ENCODE results near the gene ATP5PD. TPM values are rescaled to one million over a fixed set of nuclear protein-coding genes. Genes with fewer than 3 reads are reported as not detected.
"Not testable (repeated sequence)": the region's sequence is repeated elsewhere in the genome, so short reads cannot be mapped to it uniquely, and the experiment has no call there.

The ATP5PD gene
- total RNA-seq, 2 experiments from 2014 or later, result 188 to 210 TPM

DNA sequence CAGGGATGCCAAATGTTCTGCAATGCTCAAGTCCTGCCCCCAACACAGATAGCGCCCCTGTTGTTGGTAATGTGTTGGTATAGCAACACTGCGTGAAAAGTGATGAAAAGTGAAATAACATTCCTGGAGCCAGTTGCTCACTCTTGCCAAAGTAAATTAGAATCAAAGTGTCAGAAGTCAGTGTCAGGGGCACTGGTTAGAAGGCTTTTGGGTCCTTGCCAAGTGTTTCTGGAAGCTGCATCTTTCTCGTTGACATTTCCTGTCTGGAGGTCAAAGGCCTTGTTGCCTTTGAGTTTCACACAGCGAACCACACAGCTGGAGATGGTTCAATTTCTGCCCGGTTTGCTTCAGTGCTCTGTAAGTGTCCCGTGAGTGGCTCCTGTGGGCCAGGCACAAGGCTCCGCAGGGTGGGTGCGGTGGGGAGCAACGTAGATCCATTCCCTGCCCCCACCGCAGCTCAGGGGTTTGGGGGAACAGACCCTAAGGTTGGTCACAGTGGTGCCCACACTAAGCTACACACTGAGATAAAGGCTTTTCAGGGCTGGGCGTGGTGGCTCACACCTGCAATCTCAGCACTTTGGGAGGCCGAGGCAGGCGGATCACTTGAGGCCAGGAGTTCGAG is 37.4 kb upstream of the ATP5PD start:
- no peak for DNase-seq
- Mint-ChIP-seq H3K27ac (peak overlapping the region; percentile 14), H3K36me3 (no peaks in the 10 kb centered on the region), H3K9me3 (ENCODE audit: low read depth) (no peaks in the 10 kb centered on the region), H3K27me3 (no peaks in the 10 kb centered on the region), H3K4me1 (peaks cover 29% of the 10 kb centered on the region), H3K4me3 (no peak overlapping the region)
- no peak for ATAC-seq
- CTCF ChIA-PET, result interaction anchor here (1.3 to 1.5 kb wide), 4 partner anchors 14 to 124 kb away, joined by 3 to 4 read pairs (median 4); partner anchors contain the start of gene NT5C

DNA sequence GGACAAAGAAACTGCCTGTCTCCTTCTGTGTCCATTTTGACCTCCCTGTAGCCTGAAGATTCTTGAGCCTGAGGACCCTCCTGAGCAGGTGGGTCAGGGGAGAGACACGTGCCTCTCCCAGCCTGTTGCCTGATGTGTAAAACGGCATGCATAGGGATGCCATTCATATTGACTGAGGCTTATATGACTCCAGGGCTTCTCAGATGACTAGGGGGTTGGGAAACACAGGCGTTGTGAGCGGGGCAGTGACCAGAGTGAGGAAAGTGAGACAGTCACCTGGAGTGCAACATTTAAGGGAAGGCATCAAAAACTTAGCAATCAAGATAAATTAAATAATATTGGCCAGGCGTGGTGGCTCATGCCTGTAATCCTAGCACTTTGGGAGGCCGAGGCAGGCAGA is 35.9 kb upstream of the ATP5PD start:
- Mint-ChIP-seq H3K9me3 (ENCODE audit: low read depth) (no peaks in the 10 kb centered on the region), H3K27me3 (no peaks in the 10 kb centered on the region), H3K27ac (no peak overlapping the region), H3K4me1 (peaks cover 28% of the 10 kb centered on the region), H3K4me3 (no peak overlapping the region), H3K36me3 (no peaks in the 10 kb centered on the region)
- CTCF ChIA-PET, result no interaction called here
- no peak for ATAC-seq
- DNase-seq, result no peak

DNA sequence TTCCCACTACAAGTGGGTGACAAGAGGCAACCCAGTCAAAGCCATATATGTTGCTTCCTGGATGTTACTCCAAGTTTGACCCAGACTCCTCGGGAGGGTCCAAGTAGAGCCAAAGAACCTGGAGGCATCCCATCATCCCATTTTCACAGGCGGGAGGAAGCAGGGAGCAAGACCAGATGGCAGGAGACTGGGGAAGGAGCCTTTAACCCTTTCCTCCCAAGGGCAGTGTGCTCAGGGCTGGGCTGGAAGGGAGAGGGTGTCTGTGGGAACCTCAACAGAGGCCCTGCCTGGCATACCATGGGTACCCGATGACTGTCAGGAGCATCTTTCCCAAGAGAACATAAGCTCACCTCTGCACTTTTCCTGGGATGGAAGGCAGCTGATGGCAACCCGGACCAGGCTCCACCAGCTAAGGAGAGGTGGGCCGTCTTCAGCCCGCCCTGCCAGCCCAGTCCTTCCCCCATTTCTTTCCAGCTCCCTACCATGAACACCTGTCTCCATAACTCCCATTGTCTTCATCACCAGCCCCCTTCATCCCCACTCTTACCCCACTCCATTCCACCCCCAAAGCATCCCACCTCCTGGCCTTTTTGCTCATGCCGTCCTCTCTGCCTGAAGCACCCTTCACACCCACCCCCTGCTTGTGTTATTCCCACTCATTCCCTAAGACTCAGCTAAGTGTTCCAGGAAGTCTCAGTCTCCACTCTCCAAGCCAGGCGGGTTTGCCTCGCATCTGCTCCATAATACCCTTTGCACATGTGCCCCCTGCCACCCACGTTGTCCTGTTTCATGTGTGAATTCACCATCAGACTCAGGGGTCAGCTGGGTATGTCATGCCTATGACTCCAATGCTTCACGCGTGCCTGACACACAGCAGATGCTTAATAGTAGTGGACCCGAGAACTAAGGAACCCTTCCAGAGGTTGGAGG is 35.1 kb upstream of the ATP5PD start:
- Mint-ChIP-seq H3K27ac (no peak overlapping the region), H3K9me3 (ENCODE audit: low read depth) (no peaks in the 10 kb centered on the region), H3K4me3 (no peak overlapping the region), H3K4me1 (peaks cover 28% of the 10 kb centered on the region), H3K27me3 (no peaks in the 10 kb centered on the region), H3K36me3 (no peaks in the 10 kb centered on the region)
- CTCF ChIA-PET, result no interaction called here
- DNase-seq, result no peak
- ATAC-seq, result no peak

DNA sequence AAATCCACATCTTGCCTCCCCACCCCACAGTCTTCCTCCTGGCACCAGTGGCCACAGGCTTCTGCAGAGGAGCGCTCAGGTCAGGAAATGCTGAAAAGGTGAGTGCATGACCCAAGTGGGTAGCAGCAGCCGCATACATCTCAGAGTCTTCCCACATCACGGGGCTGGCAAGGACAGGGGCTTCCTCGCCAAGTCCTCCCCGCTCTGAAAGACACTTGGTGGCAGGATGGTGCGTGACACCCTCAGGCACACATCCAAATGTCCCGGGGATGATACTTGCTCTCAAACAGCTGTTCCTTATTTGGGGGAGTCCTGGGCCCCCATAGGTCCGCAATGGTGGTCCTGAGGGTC is 32.2 kb upstream of the ATP5PD start:
- no peaks in the 10 kb centered on the region for H3K36me3 Mint-ChIP-seq
- H3K27ac Mint-ChIP-seq, result no peak overlapping the region
- no peaks in the 10 kb centered on the region for H3K9me3 Mint-ChIP-seq (ENCODE audit: low read depth)
- H3K27me3 Mint-ChIP-seq, result no peaks in the 10 kb centered on the region
- H3K4me1 Mint-ChIP-seq, result peaks cover 15% of the 10 kb centered on the region
- no peak for DNase-seq
- CTCF ChIA-PET, result interaction anchor here (1.1 to 2.3 kb wide), 3 partner anchors 9 to 27 kb away, joined by 4 to 6 read pairs (median 4); no protein-coding TSS in a partner anchor
- H3K4me3 Mint-ChIP-seq, result no peak overlapping the region
- ATAC-seq, result no peak

DNA sequence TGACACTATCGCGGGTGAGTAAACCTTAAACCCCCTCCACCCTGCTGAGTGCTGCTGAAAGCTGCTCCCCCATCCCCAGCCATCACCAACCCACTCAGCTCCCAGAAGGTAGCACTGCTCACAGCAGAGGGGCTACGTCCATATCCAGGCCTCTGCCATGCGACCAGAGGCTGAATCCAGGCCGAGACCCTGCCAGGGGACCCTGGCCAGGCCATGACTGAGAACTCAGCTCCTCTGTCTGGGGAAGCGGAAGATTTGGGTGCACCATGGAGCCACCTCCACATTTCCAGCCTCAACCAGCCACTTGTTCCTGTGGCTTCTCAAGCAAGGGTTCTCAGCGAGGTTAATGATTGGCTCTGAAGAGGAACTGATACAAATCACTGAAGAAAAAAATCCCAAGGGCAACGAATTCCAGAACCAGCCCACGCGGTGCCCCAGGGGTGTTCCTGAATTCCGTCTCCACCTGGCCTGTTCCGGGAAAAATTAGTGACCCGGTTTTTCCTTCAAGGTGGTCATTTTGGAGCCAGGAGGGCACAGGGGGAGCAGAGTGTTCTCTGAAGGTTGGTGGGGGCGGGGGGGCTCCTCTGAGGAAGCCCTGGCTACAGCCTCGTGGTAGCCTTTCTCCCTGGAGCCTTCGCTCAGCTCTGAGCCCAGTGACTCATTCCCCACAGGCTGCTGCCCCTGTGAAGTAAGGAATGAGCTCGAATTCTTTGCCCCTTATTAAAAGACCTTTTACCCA is 31.7 kb upstream of the ATP5PD start:
- no peak overlapping the region for H3K27ac Mint-ChIP-seq
- DNase-seq (no peak), ATAC-seq (no peak)
- no peak overlapping the region for H3K4me3 Mint-ChIP-seq
- H3K27me3 Mint-ChIP-seq, result no peaks in the 10 kb centered on the region
- H3K4me1 Mint-ChIP-seq, result peaks cover 10% of the 10 kb centered on the region
- CTCF ChIA-PET, result interaction anchor here (0.9 to 2.3 kb wide), 5 partner anchors 9 to 123 kb away, joined by 3 to 6 read pairs (median 4); no protein-coding TSS in a partner anchor
- H3K9me3 Mint-ChIP-seq (ENCODE audit: low read depth), result no peaks in the 10 kb centered on the region
- H3K36me3 Mint-ChIP-seq, result no peaks in the 10 kb centered on the region

DNA sequence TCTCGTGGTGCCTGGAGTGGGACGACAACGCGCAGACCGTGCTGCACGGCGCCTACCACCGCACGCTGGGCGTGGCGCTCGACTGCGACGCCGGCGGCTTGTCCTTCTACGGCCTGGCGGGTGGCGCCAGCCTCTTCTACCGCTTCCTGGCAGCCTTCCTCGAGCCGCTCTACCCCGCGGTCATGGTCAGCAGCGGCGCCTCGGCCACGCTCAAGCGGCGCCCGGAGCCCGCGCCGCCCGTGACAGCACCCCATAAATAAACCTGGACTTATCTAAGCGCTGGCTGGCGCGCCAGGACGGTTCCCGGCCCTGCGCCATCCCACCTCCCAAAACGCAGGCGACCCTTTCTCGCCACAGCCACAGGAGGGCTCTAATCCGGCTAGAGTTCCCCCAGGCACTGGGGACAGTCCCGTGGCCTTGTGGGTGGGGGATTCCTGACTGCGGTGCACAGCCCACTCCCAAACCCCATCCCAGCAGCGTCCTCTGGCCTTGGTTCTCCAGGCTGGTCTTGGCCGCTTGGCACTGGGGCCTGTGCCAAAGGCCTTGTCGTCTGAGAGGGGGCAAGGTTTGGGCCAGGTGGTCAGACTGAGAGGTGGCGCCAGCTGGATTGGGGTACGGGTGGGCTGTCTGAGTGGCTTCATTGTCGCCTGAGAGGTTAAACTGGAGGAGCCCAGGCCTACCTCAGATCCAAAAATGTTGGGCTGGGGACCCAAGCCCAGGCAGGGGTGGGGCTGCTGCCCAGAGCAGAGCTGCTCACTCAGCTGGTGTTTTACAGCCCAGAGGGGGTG is 30.9 kb upstream of the ATP5PD start:
- H3K4me1 Mint-ChIP-seq, result peaks cover 10% of the 10 kb centered on the region
- H3K4me3 Mint-ChIP-seq, result peak overlapping the region; percentile 64
- DNase-seq (peak; percentile 69), ATAC-seq (peak; percentile 89)
- no peaks in the 10 kb centered on the region for H3K27me3 Mint-ChIP-seq
- no peaks in the 10 kb centered on the region for H3K36me3 Mint-ChIP-seq
- CTCF ChIA-PET, result interaction anchor here (0.9 to 2.3 kb wide), 5 partner anchors 8 to 124 kb away, joined by 3 to 6 read pairs (median 4); no protein-coding TSS in a partner anchor
- H3K27ac Mint-ChIP-seq, result no peak overlapping the region
- H3K9me3 Mint-ChIP-seq (ENCODE audit: low read depth), result no peaks in the 10 kb centered on the region

DNA sequence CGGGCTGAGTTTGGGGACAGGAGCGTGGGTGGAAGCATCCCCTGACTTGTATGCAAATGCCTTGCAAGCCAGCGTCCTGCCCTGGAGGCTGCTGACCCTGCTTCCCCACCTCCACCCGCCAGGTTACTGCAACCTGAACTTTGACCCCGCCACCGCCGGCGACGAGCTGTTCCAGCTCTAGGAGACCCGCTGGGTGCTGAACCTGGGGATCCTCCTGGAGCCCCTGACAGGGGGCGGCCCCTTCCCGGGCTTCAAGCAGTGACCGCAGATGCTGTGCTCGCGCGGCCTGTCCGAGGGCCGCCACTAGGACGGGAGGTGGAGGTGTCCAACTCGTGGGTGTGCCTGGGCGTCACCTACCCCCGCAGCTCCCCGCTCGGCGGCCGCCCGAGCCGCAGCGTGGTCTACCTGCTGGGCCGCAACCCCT is 30.3 kb upstream of the ATP5PD start:
- no peaks in the 10 kb centered on the region for H3K9me3 Mint-ChIP-seq (ENCODE audit: low read depth)
- peak overlapping the region; percentile 64 for H3K4me3 Mint-ChIP-seq
- DNase-seq (no peak), ATAC-seq (no peak)
- CTCF ChIA-PET, result interaction anchor here (1.7 kb wide), 1 partner anchor 36 kb away, joined by 6 read pairs; no protein-coding TSS in a partner anchor
- no peak overlapping the region for H3K27ac Mint-ChIP-seq
- no peaks in the 10 kb centered on the region for H3K36me3 Mint-ChIP-seq
- H3K4me1 Mint-ChIP-seq, result peaks cover 10% of the 10 kb centered on the region
- H3K27me3 Mint-ChIP-seq, result no peaks in the 10 kb centered on the region

DNA sequence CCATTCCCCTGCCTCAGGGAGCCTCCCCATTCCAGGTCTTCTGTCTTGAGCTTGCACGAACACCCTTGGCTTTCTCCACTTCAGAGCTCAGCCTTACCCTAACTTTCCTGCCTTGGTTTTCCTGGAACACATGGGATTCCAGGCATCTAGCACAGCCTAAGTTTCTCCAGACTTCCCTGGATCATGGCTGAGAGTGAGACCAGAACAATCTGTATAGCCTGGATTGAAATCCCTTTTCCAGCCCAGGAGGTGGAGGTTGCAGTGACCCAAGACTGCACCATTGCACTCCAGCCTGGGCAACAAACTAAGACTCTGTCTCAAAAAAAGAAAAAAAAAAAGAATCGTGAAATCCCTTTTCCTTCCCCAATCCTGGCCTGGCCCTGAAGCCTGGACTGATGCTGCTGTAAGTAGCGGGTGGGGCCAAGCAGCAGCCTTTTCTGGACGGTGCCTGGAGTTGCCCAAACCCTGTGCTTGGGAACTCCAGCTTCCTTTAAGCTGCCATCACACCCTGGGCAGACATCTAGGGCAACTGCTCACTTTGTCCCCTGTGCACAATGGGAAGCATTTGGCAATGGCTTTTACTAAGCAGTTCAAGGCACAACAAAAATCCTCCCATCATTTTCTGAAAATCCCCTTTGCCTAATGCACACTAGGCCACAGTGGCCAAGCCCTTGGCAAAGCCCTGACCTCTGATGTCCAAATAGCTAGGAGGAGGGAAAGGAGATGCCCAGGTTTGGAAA is 29.0 kb upstream of the ATP5PD start:
- Mint-ChIP-seq H3K36me3 (no peaks in the 10 kb centered on the region), H3K27ac (no peak overlapping the region), H3K4me3 (no peak overlapping the region), H3K9me3 (ENCODE audit: low read depth) (no peaks in the 10 kb centered on the region), H3K27me3 (no peaks in the 10 kb centered on the region), H3K4me1 (peaks cover 10% of the 10 kb centered on the region)
- ATAC-seq (no peak), DNase-seq (no peak)
- CTCF ChIA-PET, result interaction anchor here (0.9 kb wide), 1 partner anchor 38 kb away, joined by 3 read pairs; no protein-coding TSS in a partner anchor

DNA sequence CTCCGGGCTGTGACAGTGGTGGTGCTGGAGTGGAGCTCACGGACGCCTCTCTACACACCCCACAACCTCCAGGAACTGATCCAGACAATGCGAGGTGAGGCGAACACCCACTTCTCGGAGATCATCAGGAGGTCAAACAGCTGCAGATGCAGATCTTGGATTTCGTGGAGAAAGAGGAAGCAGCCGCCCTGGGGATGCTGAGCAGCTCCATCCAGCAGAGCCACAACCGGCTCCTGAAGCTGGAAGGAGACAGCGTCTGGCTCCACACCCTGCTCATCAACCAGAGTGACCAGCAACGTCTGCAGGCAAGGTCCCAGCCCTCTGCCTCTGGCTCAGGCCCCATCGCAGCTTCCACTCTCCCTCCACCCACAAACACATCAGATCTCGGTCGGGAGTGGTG is 27.8 kb upstream of the ATP5PD start:
- DNase-seq (no peak), ATAC-seq (no peak)
- H3K4me3 Mint-ChIP-seq, result no peak overlapping the region
- CTCF ChIA-PET, result interaction anchor here (1.0 to 1.9 kb wide), 3 partner anchors 39 to 127 kb away, joined by 3 to 6 read pairs (median 4); no protein-coding TSS in a partner anchor
- no peaks in the 10 kb centered on the region for H3K9me3 Mint-ChIP-seq (ENCODE audit: low read depth)
- H3K27ac Mint-ChIP-seq, result no peak overlapping the region
- H3K36me3 Mint-ChIP-seq, result no peaks in the 10 kb centered on the region
- H3K27me3 Mint-ChIP-seq, result no peaks in the 10 kb centered on the region
- peaks cover 12% of the 10 kb centered on the region for H3K4me1 Mint-ChIP-seq

DNA sequence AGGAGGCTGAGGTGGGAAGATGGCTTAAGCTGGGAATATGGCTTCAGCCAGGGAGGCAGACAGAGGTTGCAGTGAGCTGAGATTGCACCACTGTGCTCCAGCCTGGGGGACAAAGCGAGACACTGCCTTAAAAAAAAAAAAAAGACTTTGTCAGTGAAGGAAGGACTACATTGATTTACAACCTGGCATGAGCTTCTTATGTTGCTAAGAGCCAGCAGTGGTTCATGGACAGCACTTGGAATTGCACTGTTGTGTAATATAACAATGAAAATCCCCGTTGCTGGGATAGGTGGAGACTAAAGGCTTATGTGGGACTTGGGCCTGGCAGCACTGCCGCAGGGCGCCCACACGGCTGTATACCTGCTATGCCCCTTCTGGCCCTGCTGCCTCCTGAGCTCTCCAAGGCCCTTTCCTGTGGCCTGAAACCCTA is 26.9 kb upstream of the ATP5PD start:
- Mint-ChIP-seq H3K4me3 (no peak overlapping the region), H3K9me3 (ENCODE audit: low read depth) (no peaks in the 10 kb centered on the region), H3K36me3 (no peaks in the 10 kb centered on the region), H3K27ac (no peak overlapping the region), H3K27me3 (no peaks in the 10 kb centered on the region), H3K4me1 (peaks cover 15% of the 10 kb centered on the region)
- CTCF ChIA-PET, result interaction anchor here (1.0 to 1.9 kb wide), 5 partner anchors 13 to 128 kb away, joined by 3 to 8 read pairs (median 4); partner anchors contain the start of gene KCTD2
- DNase-seq (no peak), ATAC-seq (no peak)

DNA sequence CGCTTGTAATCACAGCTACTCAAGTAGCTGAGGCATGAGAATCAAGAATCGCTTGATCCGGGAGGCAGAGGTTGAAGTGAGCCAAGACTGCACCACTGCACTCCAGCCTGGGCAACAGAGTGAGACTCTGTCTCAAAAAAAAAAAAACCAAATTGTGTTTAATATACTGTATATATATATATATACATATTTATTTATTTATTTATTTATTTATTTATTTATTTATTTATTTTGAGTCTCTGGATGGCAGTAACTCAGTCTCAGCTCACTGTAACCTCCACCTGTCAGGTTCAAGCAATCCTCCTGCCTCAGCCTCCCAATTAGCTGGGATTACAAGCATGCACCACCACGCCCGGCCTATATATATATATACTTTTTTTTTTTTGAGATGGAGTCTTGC is 26.1 kb upstream of the ATP5PD start:
- DNase-seq; H3K9me3 Mint-ChIP-seq (ENCODE audit: low read depth); H3K4me3 Mint-ChIP-seq; H3K36me3 Mint-ChIP-seq; ATAC-seq; H3K27me3 Mint-ChIP-seq; H3K27ac Mint-ChIP-seq: not testable (repeated sequence)
- peaks cover 13% of the 10 kb centered on the region for H3K4me1 Mint-ChIP-seq
- CTCF ChIA-PET, result interaction anchor here (1.0 to 1.6 kb wide), 2 partner anchors 12 to 41 kb away, joined by 3 to 8 read pairs; no protein-coding TSS in a partner anchor
